Naive B cell (primary cell): ENCODE data around the gene PTK7. TPM values are rescaled to one million over a fixed set of nuclear protein-coding genes. Genes with fewer than 3 reads are reported as not detected.

Source experiments
- ATAC-seq, 2 donors: fragments of 150-1000 bp; cut with Tn5 transposase; 2 replicates each; pipeline ENCODE4 v1.10.0; 2021; ENCODE audit warnings: low read depth in 2 of 2, mild to moderate bottlenecking in 2 of 2, moderate library complexity in 2 of 2
- DNase-seq: peaks from one replicate; pipeline ENCODE4 v3.0.0; 2022
- H3K27ac Mint-ChIP-seq, 6 donors: one replicate each; pipeline ENCODE4 v1.8.0; 2020 to 2022; ENCODE audit warnings: mild to moderate bottlenecking in 6 of 6, mixed read lengths in 6 of 6, moderate library complexity in 5 of 6, inconsistent platforms in 2 of 6
- H3K27me3 Mint-ChIP-seq, 3 donors: one replicate each; pipeline ENCODE4 v1.8.0; 2021 to 2022; ENCODE audit warnings: mixed read lengths in 3 of 3, mild to moderate bottlenecking in 1 of 3
- H3K36me3 Mint-ChIP-seq, 2 donors: one replicate each; pipeline ENCODE4 v1.8.0; 2020 to 2022; ENCODE audit warnings: mixed read lengths in 2 of 2, inconsistent platforms in 1 of 2, mild to moderate bottlenecking in 1 of 2
- H3K4me1 Mint-ChIP-seq, 3 donors: one replicate each; pipeline ENCODE4 v1.8.0; 2020 to 2022; ENCODE audit warnings: mixed read lengths in 3 of 3, inconsistent platforms in 1 of 3, mild to moderate bottlenecking in 1 of 3, moderate library complexity in 1 of 3
- H3K4me3 Mint-ChIP-seq, 8 donors: one replicate each; pipeline ENCODE4 v1.8.0; 2020 to 2022; ENCODE audit warnings: mild to moderate bottlenecking in 8 of 8, mixed read lengths in 8 of 8, moderate library complexity in 8 of 8, inconsistent platforms in 2 of 8
- H3K9me3 Mint-ChIP-seq, 7 donors: one replicate each; pipeline ENCODE4 v1.8.0; 2020 to 2022; ENCODE audit warnings: mixed read lengths in 7 of 7, mild to moderate bottlenecking in 5 of 7, inconsistent platforms in 2 of 7, moderate library complexity in 1 of 7
- polyA plus RNA-seq, 6 donors: library from polyadenylated mRNA; unstranded; fragments of 300-500 nt; fragmentation: Illumina TruSeq; gene quantifications; one replicate each; pipeline ENCODE4 v1.2.3, GENCODE V29; 2021; ENCODE audit warnings: low read depth in 6 of 6

Gene PTK7
- polyA plus RNA-seq, 6 donors from 2014 or later: not detected

DNA sequence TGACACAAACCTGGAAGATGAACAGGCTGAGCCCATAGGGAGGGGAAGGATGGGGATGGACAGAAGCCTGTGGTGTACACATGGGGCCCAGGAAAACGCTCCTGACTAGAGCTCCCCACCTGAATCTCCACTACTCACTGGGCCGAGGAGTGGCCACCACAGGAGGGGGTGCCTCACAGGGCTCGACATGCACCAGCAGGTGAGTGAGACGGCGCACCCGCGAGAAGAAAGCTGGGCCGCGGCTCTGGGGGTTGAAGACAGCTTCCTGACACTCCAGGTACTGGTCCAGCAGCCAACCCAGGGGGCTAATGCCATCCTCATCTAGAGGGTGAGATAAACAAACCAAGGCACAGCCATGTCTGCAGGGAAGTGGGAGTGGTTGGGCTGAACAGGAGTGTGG lies 32.8 kb upstream of the PTK7 start:
- Mint-ChIP-seq H3K27me3 (no peaks in the 10 kb centered on the region), H3K27ac (no peak overlapping the region), H3K4me3 (peak overlapping the region in 1 of 8 donors; percentile 22), H3K4me1 (peaks cover 0 to 4% (median 3%) of the 10 kb centered on the region in 3 donors), H3K36me3 (peaks cover 5 to 23% of the 10 kb centered on the region in 2 donors), H3K9me3 (no peaks in the 10 kb centered on the region)
- DNase-seq (no peak), ATAC-seq (no peak)

DNA sequence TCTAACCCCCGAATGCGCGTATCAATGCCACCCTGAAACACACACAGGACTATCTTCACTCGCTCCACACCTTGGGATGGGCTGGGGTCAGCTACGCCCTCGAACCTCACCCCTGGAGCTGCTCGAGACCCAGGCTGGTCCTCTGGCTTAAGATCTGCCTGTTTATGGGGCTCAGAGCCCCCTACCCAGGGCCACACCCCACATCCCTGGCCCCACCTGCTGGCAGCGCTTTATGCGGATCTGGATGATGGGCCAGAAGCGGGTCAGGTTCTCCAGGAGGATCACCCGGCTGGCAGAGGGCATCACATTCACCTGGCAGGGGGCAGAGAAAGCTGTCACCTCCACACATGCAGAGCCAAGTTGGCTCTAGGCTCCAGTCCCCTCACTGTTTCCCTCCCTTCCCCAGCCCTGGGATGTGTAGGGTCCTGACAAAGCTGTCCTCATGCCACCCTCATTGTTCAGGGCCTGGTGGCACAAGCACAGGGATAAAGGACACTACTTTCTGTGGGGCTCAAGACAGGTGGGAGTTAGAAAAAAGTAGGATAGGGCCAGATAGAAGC lies 30.7 kb upstream of the PTK7 start:
- peak overlapping the region in 2 of 6 donors; percentile 26 to 39 for H3K27ac Mint-ChIP-seq
- no peak for DNase-seq

DNA sequence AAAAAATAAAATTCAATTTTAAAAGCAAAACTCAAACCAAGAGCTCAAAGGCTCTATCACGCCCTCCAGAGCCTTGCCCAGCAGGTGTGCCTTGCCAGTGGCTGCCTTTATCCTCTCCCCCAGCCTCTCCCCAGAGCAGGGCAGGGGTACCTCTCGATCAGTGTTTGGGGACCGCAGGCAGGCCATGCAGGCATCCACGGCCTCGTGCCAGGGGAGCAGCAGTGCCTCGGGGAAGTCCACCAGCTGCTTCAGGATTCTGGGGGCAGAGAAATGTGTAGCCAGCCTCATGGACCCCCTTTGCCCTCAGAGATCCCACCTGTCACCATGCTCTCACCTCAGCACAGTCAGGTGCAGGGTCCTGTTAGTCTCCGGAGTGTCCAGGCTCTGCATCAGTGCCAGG lies 28.1 kb upstream of the PTK7 start:
- Mint-ChIP-seq H3K4me3 (no peak overlapping the region), H3K27me3 (no peaks in the 10 kb centered on the region), H3K27ac (no peak overlapping the region), H3K4me1 (peaks cover 14 to 21% (median 15%) of the 10 kb centered on the region in 3 donors), H3K36me3 (peaks cover 0 to 11% of the 10 kb centered on the region in 2 donors), H3K9me3 (no peaks in the 10 kb centered on the region)
- no peak for DNase-seq
- ATAC-seq: no peak

More for the DNA sequence above, 30.7 kb upstream of the PTK7 start:
- peaks cover 2 to 7% (median 3%) of the 10 kb centered on the region in 3 donors for H3K4me1 Mint-ChIP-seq
- H3K27me3 Mint-ChIP-seq: no peaks in the 10 kb centered on the region
- peaks cover 5 to 17% of the 10 kb centered on the region in 2 donors for H3K36me3 Mint-ChIP-seq
- no peaks in the 10 kb centered on the region for H3K9me3 Mint-ChIP-seq
- no peak overlapping the region for H3K4me3 Mint-ChIP-seq
- ATAC-seq: no peak

DNA sequence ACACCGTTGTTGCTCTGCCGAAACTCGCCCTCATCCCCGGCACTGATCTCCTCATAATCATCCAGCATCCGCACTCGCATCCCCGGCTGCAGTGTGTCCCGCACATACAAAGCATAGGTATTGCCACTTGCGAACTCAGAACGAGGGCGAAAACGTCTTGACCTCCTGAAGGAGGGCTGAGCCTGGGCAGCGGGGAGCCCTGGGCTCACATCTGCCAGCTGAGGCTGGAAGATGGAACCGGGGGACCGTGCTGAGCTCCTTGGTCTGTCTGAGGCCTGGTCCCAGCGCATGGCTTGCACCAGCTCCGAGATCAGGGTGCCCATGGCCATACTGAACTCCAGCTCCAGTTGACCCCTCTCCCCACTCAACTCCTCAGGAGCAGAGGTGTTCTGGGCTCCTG lies 25.1 kb upstream of the PTK7 start:
- H3K4me1 Mint-ChIP-seq: peaks cover 16 to 38% (median 34%) of the 10 kb centered on the region in 3 donors
- H3K27ac Mint-ChIP-seq: no peak overlapping the region
- no peaks in the 10 kb centered on the region for H3K27me3 Mint-ChIP-seq
- DNase-seq (no peak), ATAC-seq (no peak)
- no peaks in the 10 kb centered on the region for H3K9me3 Mint-ChIP-seq
- peak overlapping the region in 1 of 8 donors; percentile 52 for H3K4me3 Mint-ChIP-seq
- H3K36me3 Mint-ChIP-seq: peaks cover 0 to 7% of the 10 kb centered on the region in 2 donors

DNA sequence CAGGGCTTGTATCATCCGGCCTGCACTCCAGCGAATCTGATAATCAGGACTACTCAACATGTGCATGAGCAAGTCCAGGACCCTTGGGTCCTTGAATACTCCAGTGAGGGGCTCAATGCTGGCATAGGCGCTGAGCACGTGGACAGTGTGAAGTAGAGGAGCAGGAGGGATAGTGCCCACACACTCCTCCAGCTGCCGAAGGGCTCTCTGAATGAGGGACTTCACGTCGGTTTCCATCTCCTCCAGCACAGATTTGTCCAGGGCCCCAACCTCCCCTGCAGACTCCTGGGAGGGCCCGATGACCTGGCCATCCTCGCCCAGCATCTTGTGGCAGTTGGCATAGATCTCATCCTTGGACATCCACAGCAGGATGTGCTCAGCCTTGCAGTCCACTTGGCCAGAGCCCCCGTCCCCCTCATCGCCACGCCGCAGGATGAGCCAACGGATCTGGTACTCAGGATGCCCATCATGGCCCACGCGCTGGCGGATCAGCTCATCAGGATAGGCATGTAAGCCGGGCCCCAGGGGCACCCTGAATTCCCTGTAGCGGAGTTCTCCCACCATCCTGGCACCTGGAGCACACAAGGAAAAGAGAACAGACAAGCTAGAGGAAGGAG lies 23.8 kb upstream of the PTK7 start:
- H3K27me3 Mint-ChIP-seq: no peaks in the 10 kb centered on the region
- no peaks in the 10 kb centered on the region for H3K9me3 Mint-ChIP-seq
- peak overlapping the region; percentile 51 to 95 (median 94) for H3K4me3 Mint-ChIP-seq
- peak overlapping the region; percentile 55 to 98 (median 91) for H3K27ac Mint-ChIP-seq
- peaks cover 0 to 5% of the 10 kb centered on the region in 2 donors for H3K36me3 Mint-ChIP-seq
- ATAC-seq: no peak
- peaks cover 16 to 42% (median 36%) of the 10 kb centered on the region in 3 donors for H3K4me1 Mint-ChIP-seq
- DNase-seq: no peak

DNA sequence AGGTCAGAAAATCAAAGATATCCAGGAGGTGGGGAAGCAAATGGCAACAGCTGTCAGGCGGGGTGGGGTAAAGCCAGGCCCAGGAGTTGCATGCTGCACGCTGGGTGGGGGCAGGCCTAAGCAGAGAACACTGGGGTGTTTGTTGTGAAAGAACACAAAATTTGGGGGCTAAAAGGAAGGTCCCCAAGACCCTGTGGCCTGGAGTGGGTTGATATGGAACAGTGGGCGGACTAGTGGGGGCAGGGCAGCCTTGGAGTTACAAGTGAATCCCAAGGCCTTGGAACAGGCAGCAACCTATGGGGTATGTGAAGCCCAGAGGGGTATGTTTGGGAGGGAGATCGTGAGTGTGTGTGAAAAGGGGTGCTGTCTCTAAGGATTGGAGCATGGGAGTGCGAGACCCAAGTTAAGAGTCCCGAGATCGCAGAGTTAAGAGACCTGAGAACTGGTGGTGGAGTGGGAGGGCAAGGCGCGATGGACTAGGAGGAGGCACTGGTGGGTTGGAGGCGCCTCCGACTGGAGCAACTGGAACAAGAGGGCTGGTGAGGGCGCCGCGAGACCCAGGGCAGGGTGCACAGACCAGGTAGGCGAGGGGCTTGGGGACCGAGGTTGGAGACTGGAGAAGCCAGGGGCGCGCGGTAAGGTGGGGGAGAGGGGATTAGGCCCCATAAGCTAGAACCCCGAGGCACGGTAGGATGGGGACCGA lies 23.1 kb upstream of the PTK7 start:
- Mint-ChIP-seq H3K4me1 (peaks cover 16 to 48% (median 38%) of the 10 kb centered on the region in 3 donors), H3K4me3 (peak overlapping the region; percentile 91 to 98 (median 94)), H3K27me3 (no peaks in the 10 kb centered on the region), H3K36me3 (peaks cover 0 to 5% of the 10 kb centered on the region in 2 donors), H3K27ac (peak overlapping the region; percentile 87 to 98 (median 95)), H3K9me3 (no peaks in the 10 kb centered on the region)
- DNase-seq (no peak), ATAC-seq (peak; percentile 13 to 17)

DNA sequence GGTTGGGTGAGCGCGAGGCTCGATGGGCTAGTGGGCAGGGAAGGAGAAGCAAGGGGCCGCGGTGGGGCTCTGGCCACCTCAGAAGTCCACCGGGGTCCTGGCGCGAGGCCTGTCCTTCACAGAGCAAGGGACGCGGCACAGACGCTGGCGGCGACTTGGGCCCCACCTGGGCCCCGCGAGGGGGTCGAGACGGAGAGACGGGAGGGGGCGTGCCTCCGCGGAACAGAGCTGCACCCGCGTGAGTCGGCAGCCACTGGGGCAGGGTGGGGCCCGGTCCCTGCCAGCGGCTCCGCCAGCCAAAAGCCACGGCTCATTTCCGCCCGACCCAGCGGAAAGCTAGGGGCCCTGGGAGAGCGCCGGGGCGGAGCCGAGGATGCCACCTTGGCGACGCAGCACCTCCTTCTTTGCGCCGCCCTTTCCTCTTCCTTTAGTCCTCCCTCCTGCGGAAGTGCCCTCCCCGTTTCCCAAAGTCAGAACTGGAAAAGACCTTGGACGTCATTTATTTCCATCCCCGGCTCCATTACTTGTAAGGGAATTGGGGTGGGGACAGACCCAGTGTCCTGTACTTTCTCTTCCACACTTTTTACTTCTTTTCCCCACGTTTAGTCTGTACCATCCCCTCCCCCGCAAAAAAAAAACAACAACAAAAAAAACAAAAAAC lies 22.4 kb upstream of the PTK7 start, which contains the start of gene CUL7:
Gene CUL7, minus strand, starts transcription at position 307 of the 661 bp plus-strand sequence. CDS start 1,063 bp downstream, outside the sequence.
- Mint-ChIP-seq H3K4me3 (peak within 1 kb of the TSS; percentile 91 to 98 (median 94)), H3K9me3 (no peaks in the 10 kb centered on the region), H3K4me1 (peaks cover 20 to 55% (median 45%) of the 10 kb centered on the region in 3 donors), H3K27me3 (no peaks in the 10 kb centered on the region), H3K27ac (peak within 1 kb of the TSS; percentile 87 to 98 (median 96)), H3K36me3 (peaks cover 0 to 5% of the 10 kb centered on the region in 2 donors)
- ATAC-seq (peak; percentile 98), DNase-seq (peak; percentile 77)

DNA sequence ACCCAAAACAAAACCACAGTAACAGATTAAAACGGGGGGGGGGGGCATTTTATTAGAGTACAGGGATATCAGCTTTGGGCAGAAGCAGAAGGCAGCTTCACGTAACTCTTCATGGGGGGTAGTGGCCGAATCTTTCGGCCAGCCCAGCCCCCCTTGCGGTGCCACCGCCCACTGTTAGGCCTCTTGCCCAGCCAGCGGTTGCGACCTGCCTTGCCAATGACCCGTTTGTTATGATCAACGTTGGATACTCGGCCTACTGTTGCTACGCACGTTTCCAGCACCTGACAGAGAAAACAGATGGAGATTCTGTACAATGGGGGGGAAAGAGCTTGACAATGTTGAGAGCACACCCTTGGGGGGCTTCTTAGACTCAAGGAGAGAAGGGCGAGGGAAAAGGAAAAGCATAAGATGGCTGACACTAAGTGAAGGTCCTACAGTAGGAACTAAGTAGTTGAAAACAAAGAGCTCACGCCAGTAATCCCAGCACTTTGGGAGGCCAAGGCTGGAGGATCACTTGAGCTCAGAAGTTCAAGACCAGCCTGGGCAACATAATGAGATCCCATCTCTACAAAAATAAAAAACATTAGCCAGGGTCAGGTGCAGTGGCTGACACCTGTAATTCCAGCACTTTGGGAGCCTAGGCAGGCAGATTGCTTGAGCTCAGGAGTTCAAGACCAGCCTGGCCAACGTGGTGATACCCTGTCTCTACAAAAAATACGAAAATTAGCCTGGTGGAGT lies 21.7 kb upstream of the PTK7 start:
- ATAC-seq (no peak), DNase-seq (no peak)
- Mint-ChIP-seq H3K36me3 (peaks cover 0 to 5% of the 10 kb centered on the region in 2 donors), H3K27ac (peak overlapping the region; percentile 87 to 98 (median 96)), H3K4me3 (peak overlapping the region; percentile 91 to 98 (median 94)), H3K9me3 (no peaks in the 10 kb centered on the region), H3K27me3 (no peaks in the 10 kb centered on the region), H3K4me1 (peaks cover 22 to 62% (median 48%) of the 10 kb centered on the region in 3 donors)

DNA sequence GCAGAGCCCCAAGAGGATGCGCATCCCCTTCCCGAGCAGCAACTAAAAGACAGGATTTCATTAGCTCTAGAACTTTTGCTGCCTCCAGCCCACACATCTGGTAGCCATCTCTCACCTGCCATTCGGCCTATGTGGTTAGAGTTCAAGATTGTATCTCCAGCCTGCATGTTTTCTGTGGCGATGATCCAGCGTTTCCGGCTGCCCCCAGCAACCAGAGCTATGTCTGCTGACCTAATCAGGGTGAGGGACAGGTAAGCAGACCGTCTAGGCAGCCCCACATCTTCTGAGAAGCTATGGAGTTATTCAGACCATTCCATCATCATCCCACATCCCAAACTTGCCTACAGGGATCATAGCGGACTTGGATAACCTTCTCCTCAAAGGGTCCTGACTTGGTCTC lies 20.1 kb upstream of the PTK7 start:
- Mint-ChIP-seq H3K27ac (peak overlapping the region in 2 of 6 donors; percentile 29 to 87), H3K4me3 (peak overlapping the region in 6 of 8 donors; percentile 18 to 91 (median 64)), H3K9me3 (no peaks in the 10 kb centered on the region), H3K27me3 (no peaks in the 10 kb centered on the region), H3K4me1 (peaks cover 30 to 73% (median 57%) of the 10 kb centered on the region in 3 donors), H3K36me3 (peaks cover 0 to 5% of the 10 kb centered on the region in 2 donors)
- DNase-seq: no peak
- no peak for ATAC-seq

DNA sequence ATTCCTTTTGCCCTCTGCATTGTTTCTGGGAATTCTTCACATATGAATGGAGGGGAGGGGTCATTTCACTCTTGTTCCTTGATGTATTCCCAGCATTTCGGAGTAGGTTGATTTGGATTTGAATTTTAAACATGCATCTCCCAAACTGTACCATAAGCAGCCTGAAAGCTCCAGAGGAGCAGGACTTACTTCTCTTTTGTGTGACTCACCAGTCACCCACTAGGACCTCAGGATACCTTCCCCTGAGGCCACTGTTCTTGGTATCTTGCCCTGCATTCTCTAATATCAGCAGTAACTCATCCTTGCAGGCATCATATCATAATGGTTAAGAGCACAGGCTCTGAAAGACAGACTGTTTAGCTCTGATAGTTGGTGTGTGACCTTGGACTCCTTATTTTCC lies 17.6 kb upstream of the PTK7 start:
- DNase-seq: no peak
- Mint-ChIP-seq H3K27me3 (no peaks in the 10 kb centered on the region), H3K9me3 (no peaks in the 10 kb centered on the region), H3K36me3 (peaks cover 0 to 20% of the 10 kb centered on the region in 2 donors), H3K4me1 (peaks cover 27 to 60% (median 52%) of the 10 kb centered on the region in 3 donors), H3K4me3 (peak overlapping the region; percentile 89 to 99 (median 98)), H3K27ac (peak overlapping the region in 5 of 6 donors; percentile 67 to 100 (median 98))
- no peak for ATAC-seq

DNA sequence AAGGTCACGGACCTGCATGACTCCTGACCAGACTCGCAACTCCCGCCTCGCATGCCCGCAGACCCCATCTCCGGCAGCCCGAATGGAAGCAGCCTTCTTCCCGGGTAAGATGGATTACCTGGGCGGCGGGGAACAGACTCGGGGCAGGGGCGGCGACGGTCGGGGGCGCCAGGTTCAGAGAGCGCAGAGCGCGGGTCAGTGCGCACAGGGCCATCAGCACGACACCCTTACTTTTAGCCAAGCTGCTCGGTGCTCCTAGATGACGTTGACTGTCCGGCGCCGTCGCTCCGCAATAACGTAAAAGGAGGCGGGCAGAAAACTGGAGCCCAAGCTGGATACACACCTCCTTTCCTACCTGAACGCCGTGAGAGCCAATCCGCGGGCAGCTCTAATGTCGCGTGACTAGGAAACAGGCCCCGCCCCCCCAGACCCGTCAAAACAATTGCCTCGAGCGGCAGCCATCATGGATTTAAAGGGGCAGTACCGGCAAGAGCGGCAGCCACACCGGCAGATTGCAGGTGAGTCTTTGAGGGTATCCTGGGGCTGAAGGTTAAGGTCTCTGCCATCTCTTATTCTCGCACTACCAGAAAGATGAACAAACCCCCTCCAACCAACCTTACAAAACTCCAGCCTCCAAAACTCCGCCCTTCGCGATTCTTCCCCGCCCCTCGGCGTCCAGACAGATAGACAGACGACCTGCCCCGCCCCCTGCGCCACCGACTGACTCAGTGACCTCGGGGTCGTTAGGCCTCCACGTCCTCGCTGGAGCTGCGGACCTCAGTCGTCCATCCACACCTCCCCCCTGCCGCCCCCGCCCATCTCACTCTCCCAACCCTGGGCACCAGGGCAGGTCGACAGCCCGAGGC lies 16.7 kb upstream of the PTK7 start, which contains the start of the genes KLC4 and MRPL2:
Gene KLC4, plus strand, starts transcription at position 464 of the 866 bp plus-strand sequence. CDS start 1,705 bp downstream, outside the sequence.
Gene MRPL2, minus strand, starts transcription at position 267 of the 866 bp plus-strand sequence. Its CDS starts 53 bp downstream, at position 214.
- peaks cover 29 to 52% (median 44%) of the 10 kb centered on the region in 3 donors for H3K4me1 Mint-ChIP-seq
- ATAC-seq: peak; percentile 95 to 96
- peak within 1 kb of the TSS; percentile 98 to 100 (median 98) for H3K27ac Mint-ChIP-seq
- peak; percentile 97 for DNase-seq
- H3K9me3 Mint-ChIP-seq: no peaks in the 10 kb centered on the region
- peaks cover 0 to 27% of the 10 kb centered on the region in 2 donors for H3K36me3 Mint-ChIP-seq
- H3K4me3 Mint-ChIP-seq: peak within 1 kb of the TSS; percentile 89 to 99 (median 98)
- no peaks in the 10 kb centered on the region for H3K27me3 Mint-ChIP-seq
